Measurements from ENCODE around the gene KCNF1.

DNA sequence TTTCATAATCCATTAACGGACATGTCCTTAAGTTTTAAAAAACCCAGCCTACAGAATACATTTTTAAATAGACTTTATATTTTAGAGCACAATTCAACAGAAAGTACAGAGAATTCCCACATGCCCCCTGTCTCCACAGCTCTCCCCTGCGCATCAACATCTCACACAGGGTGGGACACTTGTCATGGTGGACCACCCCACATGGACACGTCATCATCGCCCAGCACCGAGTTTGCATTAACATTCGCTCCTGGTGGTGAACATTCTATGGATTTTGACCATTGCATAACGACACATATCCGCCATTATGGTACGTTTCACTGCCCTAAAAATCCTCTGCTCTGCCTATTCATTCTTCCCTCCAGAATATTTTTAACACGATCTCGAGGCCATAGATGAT, 1.1 kb upstream of the KCNF1 start:
- TF ChIP-seq, protein P1, sequence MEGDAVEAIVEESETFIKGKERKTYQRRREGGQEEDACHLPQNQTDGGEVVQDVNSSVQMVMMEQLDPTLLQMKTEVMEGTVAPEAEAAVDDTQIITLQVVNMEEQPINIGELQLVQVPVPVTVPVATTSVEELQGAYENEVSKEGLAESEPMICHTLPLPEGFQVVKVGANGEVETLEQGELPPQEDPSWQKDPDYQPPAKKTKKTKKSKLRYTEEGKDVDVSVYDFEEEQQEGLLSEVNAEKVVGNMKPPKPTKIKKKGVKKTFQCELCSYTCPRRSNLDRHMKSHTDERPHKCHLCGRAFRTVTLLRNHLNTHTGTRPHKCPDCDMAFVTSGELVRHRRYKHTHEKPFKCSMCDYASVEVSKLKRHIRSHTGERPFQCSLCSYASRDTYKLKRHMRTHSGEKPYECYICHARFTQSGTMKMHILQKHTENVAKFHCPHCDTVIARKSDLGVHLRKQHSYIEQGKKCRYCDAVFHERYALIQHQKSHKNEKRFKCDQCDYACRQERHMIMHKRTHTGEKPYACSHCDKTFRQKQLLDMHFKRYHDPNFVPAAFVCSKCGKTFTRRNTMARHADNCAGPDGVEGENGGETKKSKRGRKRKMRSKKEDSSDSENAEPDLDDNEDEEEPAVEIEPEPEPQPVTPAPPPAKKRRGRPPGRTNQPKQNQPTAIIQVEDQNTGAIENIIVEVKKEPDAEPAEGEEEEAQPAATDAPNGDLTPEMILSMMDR (IDR thresholded peaks at IDR 0.05; ENCODE audit: borderline replicate concordance, extremely low read depth, low read length, poor library complexity, severe bottlenecking), result no peak
- no peak for TF ChIP-seq EZH2 (IDR thresholded peaks at IDR 0.05; ENCODE audit: borderline replicate concordance, low read depth, low read length, severe bottlenecking)

Data from DND-41 (cell line).